Spleen (tissue), 11 donors: ENCODE data around the gene TDRD12. TPM values are rescaled to one million over a fixed set of nuclear protein-coding genes. Genes with fewer than 3 reads are reported as not detected.

Source experiments
- DNase-seq: peaks from one replicate; pipeline ENCODE4 v3.0.0-alpha.2; 2020
- H3K27ac ChIP-seq, 8 donors: fragments of 200-600 bp; sonication (generic) in 7 of 8; 1 replicate in 4 of 8; 2 replicates in 4 of 8; pipeline versions ENCODE4 v1.5.0 to v1.8.0; 2016 to 2021; ENCODE audit warnings: inconsistent platforms in 4 of 8, mild to moderate bottlenecking in 4 of 8, moderate library complexity in 1 of 8
- H3K27me3 ChIP-seq, 7 donors: fragments of 200-600 bp; sonication (generic) in 6 of 7; replicated peaks in 1 of 7; 1 replicate in 4 of 7; 2 replicates in 3 of 7; pipeline versions ENCODE4 v1.5.0 to v1.8.0; 2016 to 2021; ENCODE audit warnings: inconsistent platforms in 3 of 7, mild to moderate bottlenecking in 1 of 7
- H3K36me3 ChIP-seq, 6 donors: fragments of 200-600 bp; sonication (generic) in 5 of 6; 1 replicate in 4 of 6; 2 replicates in 2 of 6; pipeline versions ENCODE4 v1.5.0 to v1.8.0; 2016 to 2021; ENCODE audit warnings: inconsistent platforms in 2 of 6
- H3K4me1 ChIP-seq, 6 donors: fragments of 200-600 bp; sonication (generic) in 5 of 6; 1 replicate in 3 of 6; 2 replicates in 3 of 6; pipeline versions ENCODE4 v1.5.0 to v1.8.0; 2016 to 2021; ENCODE audit warnings: inconsistent platforms in 3 of 6
- H3K4me3 ChIP-seq, 8 donors: fragments of 200-600 bp; sonication (generic) in 7 of 8; 1 replicate in 4 of 8; 2 replicates in 4 of 8; pipeline versions ENCODE4 v1.5.0 to v1.8.0; 2016 to 2021; ENCODE audit warnings: inconsistent platforms in 4 of 8, mild to moderate bottlenecking in 4 of 8, moderate library complexity in 2 of 8
- H3K9me3 ChIP-seq, 8 donors: fragments of 200-600 bp; sonication (generic) in 7 of 8; 1 replicate in 4 of 8; 2 replicates in 4 of 8; pipeline versions ENCODE4 v1.5.0 to v1.8.0; 2016 to 2021; ENCODE audit warnings: inconsistent platforms in 4 of 8
- CTCF ChIP-seq, 11 experiments: fragments of 200-600 bp in 7 of 11; fragments of 450-650 bp in 4 of 11; sonication (generic) in 4 of 11; IDR thresholded peaks in 8 of 11; conservative IDR thresholded peaks in 3 of 11; 1 replicate in 7 of 11; 2 replicates in 4 of 11; pipeline versions ENCODE4 v1.4.0 to v1.8.0; 2016 to 2021; ENCODE audit warnings: antibody characterized with exemption in 11 of 11, inconsistent platforms in 4 of 11, mild to moderate bottlenecking in 1 of 11
- POLR2A ChIP-seq, 3 donors: fragments of 450-650 bp; IDR thresholded peaks; one replicate each; pipeline ENCODE4 v1.5.1; 2017; ENCODE audit warnings: antibody characterized with exemption in 3 of 3, mild to moderate bottlenecking in 1 of 3
- POLR2AphosphoS5 ChIP-seq, 3 donors: sonication (generic); formaldehyde crosslinking; IDR thresholded peaks; one replicate each; pipeline ENCODE4 v1.5.1; 2017; ENCODE audit warnings: antibody characterized with exemption in 3 of 3
- WGBS, 5 donors: extraction: QIAGEN DNeasy Blood & Tissue Kit in 3 of 5; methylation state at CpG; one replicate each; pipeline versions ENCODE4 v1.1.5 to v1.1.7; 2013 to 2018; 5-methylcytosine and 5-hydroxymethylcytosine counted together
- intact Hi-C: fragments of 100-400 bp; cut with DNase I; formaldehyde crosslinking; loops from one replicate; pipeline ENCODE4 v1.15.0; 2023; ENCODE audit warnings: low total_unique reads
- polyA plus RNA-seq, 3 donors: library from polyadenylated mRNA; stranded (reverse); fragments of 200-250 nt; gene quantifications; one replicate each; pipeline ENCODE4 v1.2.1, GENCODE V29; 2013
- total RNA-seq, 7 donors: library from RNA; depleted of rRNA in 3 of 7; stranded (reverse); fragments of >200 nt in 3 of 7; fragmentation: NEBNext Ultra II Directional in 4 of 7; extraction: Animal tissue kit (Norgen Biotek cat#: 25700) in 4 of 7; gene quantifications; one replicate each; pipeline versions ENCODE4 v1.1.0 to v1.2.1, GENCODE V29; 2016 to 2021
- donor health status: healthy with polysubstance abuse.
- donor health status: DM: no; HTN: no; CAD: no; lungs with moderate emphysema.
- donor health status: DM: no; HTN: no; CAD: no.
- donor health status: Bipolar disorder and iron deficiency.
- donor health status: healthy.
- donor health status: DM: no; HTN: no; CAD: no.
- donor health status: DM: yes; HTN: yes; CAD: no.

TDRD12 gene
- total and polyA plus RNA-seq, 10 donors: 0.03 to 4.3 (median 0.33) TPM; not detected in 4

- intact Hi-C loops: no loop called here
- no peak for DNase-seq
- TF ChIP-seq POLR2A (IDR thresholded peaks at IDR 0.05) (no peak), POLR2AphosphoS5 (IDR thresholded peaks at IDR 0.05) (no peak), CTCF (IDR thresholded peaks at IDR 0.05 in 8 of 11, conservative IDR thresholded peaks at IDR 0.05 in 3 of 11) (no peak)
- H3K27ac ChIP-seq: no peak overlapping the region
- H3K36me3 ChIP-seq: peaks cover 0 to 9% (median 0%) of the 10 kb centered on the region in 6 donors
- peaks cover 0 to 28% (median 6%) of the 10 kb centered on the region in 7 donors for H3K27me3 ChIP-seq
- no peaks in the 10 kb centered on the region for H3K9me3 ChIP-seq
- H3K4me1 ChIP-seq: peaks cover 0 to 6% (median 2%) of the 10 kb centered on the region in 6 donors
- WGBS, 5 donors: 89 to 96% (median 94%) methylated on average over 4 of the region's 4 CpGs
- no peak overlapping the region for H3K4me3 ChIP-seq
Observed at GRCh38 chr19:32682317-32682716, 37.2 kb upstream of the TDRD12 start.

- intact Hi-C loops: no loop called here
- Histone ChIP-seq H3K4me1 (peaks cover 7 to 24% (median 17%) of the 10 kb centered on the region in 6 donors), H3K4me3 (no peak overlapping the region), H3K36me3 (peaks cover 0 to 9% (median 0%) of the 10 kb centered on the region in 6 donors), H3K27me3 (no peaks in the 10 kb centered on the region), H3K27ac (no peak overlapping the region), H3K9me3 (no peaks in the 10 kb centered on the region)
- 94 to 96% (median 95%) methylated on average over 6 of the region's 6 CpGs for WGBS, 5 donors
- TF ChIP-seq POLR2A (IDR thresholded peaks at IDR 0.05) (no peak), CTCF (IDR thresholded peaks at IDR 0.05 in 8 of 11, conservative IDR thresholded peaks at IDR 0.05 in 3 of 11) (no peak), POLR2AphosphoS5 (IDR thresholded peaks at IDR 0.05) (no peak)
- no peak for DNase-seq
Observed at GRCh38 chr19:32686847-32687475, 32.6 kb upstream of the TDRD12 start.

GRCh38 chr19:32687681-32688080, 31.9 kb upstream of the TDRD12 start:
- 82 to 98% (median 87%) methylated on average over 4 of the region's 4 CpGs for WGBS, 5 donors
- H3K4me1 ChIP-seq: peaks cover 8 to 30% (median 21%) of the 10 kb centered on the region in 6 donors
- no peaks in the 10 kb centered on the region for H3K27me3 ChIP-seq
- intact Hi-C loops: no loop called here
- no peak overlapping the region for H3K4me3 ChIP-seq
- H3K27ac ChIP-seq: no peak overlapping the region
- H3K36me3 ChIP-seq: peaks cover 0 to 9% (median 0%) of the 10 kb centered on the region in 6 donors
- DNase-seq: no peak
- TF ChIP-seq CTCF (IDR thresholded peaks at IDR 0.05 in 8 of 11, conservative IDR thresholded peaks at IDR 0.05 in 3 of 11): no peak
- TF ChIP-seq POLR2AphosphoS5 (IDR thresholded peaks at IDR 0.05): no peak
- no peak for TF ChIP-seq POLR2A (IDR thresholded peaks at IDR 0.05)
- H3K9me3 ChIP-seq: no peaks in the 10 kb centered on the region

GRCh38 chr19:32688311-32688710, 31.3 kb upstream of the TDRD12 start:
- H3K4me3 ChIP-seq: no peak overlapping the region
- peaks cover 0 to 9% (median 0%) of the 10 kb centered on the region in 6 donors for H3K36me3 ChIP-seq
- peaks cover 13 to 37% (median 27%) of the 10 kb centered on the region in 6 donors for H3K4me1 ChIP-seq
- H3K27me3 ChIP-seq: no peaks in the 10 kb centered on the region
- DNase-seq: no peak
- intact Hi-C loops: no loop called here
- H3K9me3 ChIP-seq: no peaks in the 10 kb centered on the region
- H3K27ac ChIP-seq: no peak overlapping the region
- TF ChIP-seq CTCF (IDR thresholded peaks at IDR 0.05 in 8 of 11, conservative IDR thresholded peaks at IDR 0.05 in 3 of 11) (no peak), POLR2AphosphoS5 (IDR thresholded peaks at IDR 0.05) (no peak)
- WGBS, 5 donors: 70 to 94% (median 80%) methylated on average over 1 of the region's 1 CpG
